Body of pancreas (tissue), 4 donors: Measurements from ENCODE around the gene ZNF652. TPM values are rescaled to one million over a fixed set of nuclear protein-coding genes. Genes with fewer than 3 reads are reported as not detected.

Experiments
- microRNA-seq, 2 donors: library from miRNA; unstranded; fragments of <30 nt; microRNA quantifications; one replicate each; pipeline ENCODE4, GENCODE V29; 2016; ENCODE audit warnings: borderline number of aligned reads in 2 of 2, borderline replicate concordance in 2 of 2
- small RNA-seq: library from RNA; depleted of rRNA; stranded (forward); fragments of <200 nt; gene quantifications from one replicate; pipeline ENCODE3, GENCODE V24; 2016
- total RNA-seq, 2 donors: library from RNA; depleted of rRNA; stranded (reverse); fragments of >200 nt; gene quantifications; one replicate each; pipeline ENCODE4 v1.1.0, GENCODE V29; 2016

The ZNF652 gene
- total RNA-seq, 2 donors from 2014 or later, result 26.4 to 36.1 TPM

Small RNA genes lying within 50 kb of the gene (microRNA-seq; reads per million reads assigned to microRNA genes)
- 0 reads per million in 2 donors for gene MIR6129

Small RNA genes lying within 50 kb of the gene (small RNA-seq; reads per million reads assigned to genes)
- gene MIR6129, result not detected

Other genes with a start within 250 kb of the ZNF652 start
- gene B4GALNT2, start 229.5 kb downstream of the ZNF652 start, total RNA-seq, result not detected
- gene GNGT2, start 151.7 kb downstream of the ZNF652 start, total RNA-seq, result 10 to 100 TPM in 1 of 2 donors, not detected in 1; 16.8 TPM
- 1 to 10 TPM; 4.9 to 6.3 TPM for gene ABI3, start 151.5 kb downstream of the ZNF652 start, total RNA-seq
- gene PHOSPHO1, start 131.5 kb downstream of the ZNF652 start, total RNA-seq, result 10 to 100 TPM in 1 of 2 donors, not detected in 1; 13.5 TPM
- 10 to 100 TPM; 37.1 to 38.6 TPM for gene PHB1, start 52.6 kb upstream of the ZNF652 start, total RNA-seq
- gene NGFR, start 133.0 kb upstream of the ZNF652 start, total RNA-seq, result 10 to 100 TPM; 10.1 to 27.7 TPM
- under 1 TPM; 0.78 to 0.99 TPM for gene NXPH3, start 213.6 kb upstream of the ZNF652 start, total RNA-seq